GM21390 (cell line): ENCODE data around the gene ARL15.
"Not testable (repeated sequence)": the region's sequence is repeated elsewhere in the genome, so short reads cannot be mapped to it uniquely, and the experiment has no call there.

ENCODE experiments used
- ATAC-seq: cut with Tn5 transposase; IDR thresholded peaks from one replicate; pipeline ENCODE4 v1.9.1; 2021; ENCODE audit not compliant: unreplicated experiment

ARL15 gene

GRCh38 chr5:54049144-54049543, 261.2 kb downstream of the ARL15 start:
- no peak for ATAC-seq

- ATAC-seq = no peak
These were observed 265.1 kb downstream of the ARL15 start for GRCh38 chr5:54045077-54045792.

- ATAC-seq = not testable (repeated sequence)
These were observed 266.1 kb downstream of the ARL15 start for GRCh38 chr5:54044276-54044675.

GRCh38 chr5:54040804-54041203, 269.6 kb downstream of the ARL15 start:
- ATAC-seq = no peak

GRCh38 chr5:54040018-54040417, 270.4 kb downstream of the ARL15 start:
- no peak for ATAC-seq

- no peak for ATAC-seq
These were observed 273.2 kb downstream of the ARL15 start for GRCh38 chr5:54037205-54037604.

GRCh38 chr5:54030981-54031380, 279.4 kb downstream of the ARL15 start:
- ATAC-seq = no peak

- no peak for ATAC-seq
These were observed 285.9 kb downstream of the ARL15 start for GRCh38 chr5:54024466-54024865.

- no peak for ATAC-seq
These were observed 288.1 kb downstream of the ARL15 start for GRCh38 chr5:54022223-54022622.

- ATAC-seq = no peak
These were observed 288.8 kb downstream of the ARL15 start for GRCh38 chr5:54021431-54022164.

GRCh38 chr5:54018438-54018837, 291.9 kb downstream of the ARL15 start:
- ATAC-seq = no peak

GRCh38 chr5:54017580-54017979, 292.8 kb downstream of the ARL15 start:
- no peak for ATAC-seq

GRCh38 chr5:54013556-54014194, 296.7 kb downstream of the ARL15 start:
- ATAC-seq = no peak

GRCh38 chr5:54009828-54010227, 300.5 kb downstream of the ARL15 start:
- ATAC-seq = no peak

- no peak for ATAC-seq
These were observed 301.0 kb downstream of the ARL15 start for GRCh38 chr5:54009357-54009756.

GRCh38 chr5:54007827-54008777, 302.3 kb downstream of the ARL15 start:
- no peak for ATAC-seq

- no peak for ATAC-seq
These were observed 305.7 kb downstream of the ARL15 start for GRCh38 chr5:54004697-54005096.

- ATAC-seq = no peak
These were observed 307.6 kb downstream of the ARL15 start for GRCh38 chr5:54002779-54003178.

- no peak for ATAC-seq
These were observed 308.2 kb downstream of the ARL15 start for GRCh38 chr5:54001976-54002775.

GRCh38 chr5:54000011-54000410, 310.4 kb downstream of the ARL15 start:
- no peak for ATAC-seq
